ENCODE data around the gene CYSRT1. TPM values are rescaled to one million over a fixed set of nuclear protein-coding genes. Genes with fewer than 3 reads are reported as not detected.
"Not testable (repeated sequence)": the region's sequence is repeated elsewhere in the genome, so short reads cannot be mapped to it uniquely, and the experiment has no call there.

The CYSRT1 gene
- total RNA-seq, 1 donor from 2014 or later = 0.42 TPM

DNA sequence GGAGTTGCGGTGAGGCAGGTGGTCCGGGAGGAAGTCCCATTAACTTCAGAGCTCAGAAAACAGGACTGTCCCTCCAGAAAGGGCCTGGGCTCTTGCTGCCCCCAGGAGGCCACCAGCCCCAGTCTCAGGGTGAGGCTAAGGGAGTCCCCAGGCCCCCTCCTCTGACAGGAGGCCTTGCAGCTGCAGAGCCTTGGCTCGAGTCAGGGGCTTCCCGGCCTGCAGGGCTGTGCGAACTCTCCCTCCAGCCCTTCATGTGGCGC is 22.9 kb downstream of the CYSRT1 start:
- no peak for DNase-seq (ENCODE audit: low spot score)

DNA sequence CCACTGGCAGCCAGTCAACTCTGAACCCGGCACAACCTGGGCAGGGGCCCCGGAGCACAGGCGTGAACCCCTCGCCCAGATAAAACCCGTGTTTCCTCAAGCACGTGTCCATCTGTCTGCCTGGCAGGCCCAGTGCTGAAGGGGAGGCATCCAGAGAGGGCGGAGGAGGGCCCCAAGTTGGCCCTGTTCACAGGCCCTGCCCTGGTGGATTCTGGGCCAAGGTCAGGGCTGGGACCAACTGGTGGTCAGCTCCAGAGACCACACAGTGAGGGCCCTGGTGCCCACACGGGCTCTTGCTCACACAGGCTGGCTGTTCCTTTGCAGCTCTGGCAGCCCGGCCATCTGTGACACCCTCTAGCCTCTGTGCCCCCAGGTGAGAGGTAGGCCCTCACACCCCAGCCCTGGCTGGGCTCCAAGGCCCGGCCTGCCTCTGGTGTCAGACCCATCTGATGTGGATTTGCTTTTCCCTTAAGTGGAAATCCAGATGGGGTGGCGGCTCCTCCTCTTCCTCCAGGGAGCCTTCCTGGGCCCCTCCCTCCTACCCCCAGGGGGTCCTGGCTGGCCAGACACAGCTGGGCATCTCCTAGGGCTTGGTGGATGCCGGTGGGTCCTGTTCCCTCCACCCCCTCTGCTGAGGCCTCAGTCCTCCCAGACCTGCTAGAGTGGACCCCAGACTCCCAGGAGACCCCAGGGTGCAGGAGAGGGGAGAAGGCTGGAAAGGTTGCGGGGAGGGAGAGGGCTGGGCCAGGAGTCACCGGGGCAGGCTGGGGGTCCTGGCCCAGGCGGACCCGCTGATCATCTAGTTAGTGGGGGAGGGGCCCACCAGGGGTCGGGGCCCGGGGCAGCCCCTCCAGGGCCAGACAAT is 25.6 kb downstream of the CYSRT1 start:
- no peak for DNase-seq (ENCODE audit: low spot score)

DNA sequence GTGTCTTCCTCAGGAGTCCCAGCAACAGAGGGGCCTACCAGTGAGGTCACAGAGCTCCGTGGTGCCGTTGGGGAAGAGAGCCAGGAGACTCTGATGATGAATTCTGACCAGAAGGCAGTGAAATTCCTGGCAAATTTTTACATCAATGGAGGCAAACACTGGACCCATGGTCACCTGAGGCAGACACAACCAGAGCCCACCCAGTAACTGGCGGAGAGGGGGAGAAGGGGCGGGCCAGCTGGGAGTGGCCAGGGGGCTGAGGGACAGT is 26.2 kb downstream of the CYSRT1 start, which contains the start of gene STPG3:
STPG3 (plus strand) TSS at position 93 of the 268 bp plus-strand sequence; CDS start at position 94, 1 bp downstream.
- no peak for DNase-seq (ENCODE audit: low spot score)

DNA sequence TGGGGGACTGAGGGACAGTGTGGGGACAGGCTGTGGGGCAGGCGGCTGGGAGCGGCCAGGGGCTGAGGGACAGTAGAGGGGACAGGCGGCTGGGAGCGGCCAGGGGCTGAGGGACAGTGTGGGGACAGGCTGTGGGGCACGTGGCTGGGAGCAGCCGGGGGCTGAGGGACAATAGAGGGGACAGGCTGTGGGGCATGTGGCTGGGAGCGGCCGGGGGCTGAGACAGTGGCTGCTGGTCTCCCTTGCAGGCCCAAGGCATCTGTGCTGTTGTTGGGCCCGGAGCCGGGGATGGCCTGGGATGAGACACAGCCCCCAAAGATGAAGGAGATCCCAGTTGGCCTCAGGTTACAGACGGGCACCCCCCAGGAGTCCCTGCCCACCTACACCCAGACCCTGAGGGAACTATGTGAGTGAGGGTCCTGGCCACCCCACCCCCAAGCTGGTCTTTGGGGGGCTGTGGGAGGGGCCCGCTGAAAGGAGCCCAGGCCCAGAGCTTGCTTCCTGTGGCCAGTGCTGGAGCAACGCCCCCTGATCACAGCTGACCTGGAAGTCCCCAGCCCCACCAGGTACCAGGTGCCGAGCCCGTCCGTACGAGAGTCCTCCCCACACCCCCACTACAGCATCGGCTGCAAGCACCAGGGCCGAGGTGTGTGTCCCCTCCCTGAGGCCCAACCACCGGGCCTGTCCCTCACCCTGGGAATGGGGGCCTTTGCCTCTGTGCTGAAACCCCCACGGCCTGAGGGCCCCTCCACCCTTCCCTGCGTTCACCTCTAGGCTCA is 26.7 kb downstream of the CYSRT1 start:
- DNase-seq (ENCODE audit: low spot score) = no peak

DNA sequence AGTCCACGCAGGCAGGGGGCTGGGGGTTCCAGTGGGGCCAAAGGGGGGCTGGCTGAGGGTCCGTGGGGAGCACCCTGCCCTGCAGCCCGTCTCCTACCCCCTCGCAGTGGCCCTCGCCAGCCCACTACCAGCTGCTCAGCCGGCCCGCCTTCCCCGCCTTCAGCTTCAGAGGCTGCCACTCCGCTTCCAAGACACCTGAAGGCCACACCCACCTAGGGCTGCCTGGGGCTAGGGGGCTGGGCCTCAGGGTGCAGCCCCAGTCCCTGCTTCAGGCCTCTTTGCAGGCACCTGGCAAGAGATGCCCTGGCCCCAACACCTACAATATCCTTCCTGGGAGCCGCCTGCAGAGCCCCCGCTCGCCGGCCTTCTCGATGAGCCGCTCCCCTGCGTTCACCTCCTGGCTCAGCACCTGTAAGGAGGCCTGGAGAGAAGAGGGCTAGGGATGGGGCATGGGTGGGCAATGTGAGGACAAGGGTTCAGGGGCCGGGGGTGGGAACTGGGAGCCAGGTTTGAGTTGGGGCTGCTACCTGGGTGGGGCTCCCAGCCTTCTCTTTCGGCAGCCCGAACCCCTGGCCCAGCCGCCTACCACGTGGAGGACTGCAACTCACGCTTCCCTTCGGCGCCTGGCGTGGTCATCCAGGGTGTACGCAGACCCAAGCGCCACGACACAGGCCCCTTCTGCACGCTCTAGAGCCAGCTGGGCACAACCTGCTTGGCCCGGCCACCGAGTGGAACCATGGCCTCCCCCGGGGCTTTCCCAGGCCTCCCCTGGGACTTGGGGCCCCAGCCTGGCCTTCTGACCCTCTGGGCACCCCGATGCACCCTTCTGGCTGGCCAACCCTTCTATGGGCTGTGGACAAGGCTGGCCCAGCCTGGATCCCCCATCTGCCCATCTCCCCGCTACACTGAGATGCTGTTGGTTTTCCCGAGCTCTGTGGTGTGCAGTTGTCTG is 27.9 kb downstream of the CYSRT1 start:
- no peak for DNase-seq (ENCODE audit: low spot score)

DNA sequence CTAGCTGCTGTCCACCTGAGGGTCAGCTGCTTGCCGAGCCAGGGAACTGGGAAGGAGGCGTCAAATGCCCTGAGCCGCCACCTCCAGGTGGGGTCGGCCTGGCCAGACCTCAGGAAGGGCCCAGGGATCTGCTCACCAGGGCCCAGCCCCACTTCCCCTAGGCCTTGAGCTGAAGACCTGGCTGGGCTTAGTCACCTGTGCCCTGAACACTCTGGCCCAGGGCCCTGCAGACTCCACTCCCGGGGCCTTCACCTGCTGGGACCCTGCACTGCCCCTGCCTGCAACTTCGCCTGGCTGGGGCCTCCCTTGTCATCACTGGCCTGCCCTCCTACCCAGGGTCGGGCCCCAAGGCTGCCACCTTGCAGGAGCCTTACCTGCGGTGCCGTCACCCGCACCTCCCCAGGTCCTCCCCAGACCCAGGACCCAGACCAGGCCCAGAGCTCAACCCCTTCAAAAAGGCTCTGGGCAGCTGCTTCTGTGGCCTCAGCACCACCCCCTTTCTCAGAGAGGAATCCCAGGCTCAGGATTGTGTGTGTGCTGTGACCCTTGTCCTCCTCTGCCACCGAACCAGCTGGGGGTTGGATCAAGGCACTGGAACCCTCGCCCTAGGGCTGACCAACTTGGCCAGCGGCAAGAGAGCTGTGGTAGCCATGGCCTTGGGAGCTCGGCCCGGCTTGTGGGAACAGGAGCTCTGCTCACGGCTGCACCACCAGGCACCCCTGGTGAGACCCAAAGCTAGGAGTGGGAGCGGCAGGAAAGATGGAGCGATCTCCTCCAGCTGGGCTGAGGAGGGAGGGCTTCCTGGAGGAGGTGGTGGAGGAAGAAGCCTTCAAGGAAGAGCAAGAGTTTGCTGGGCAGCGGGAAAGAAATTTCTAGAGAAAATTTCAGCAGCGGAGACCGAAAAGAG is 29.0 kb downstream of the CYSRT1 start:
- DNase-seq (ENCODE audit: low spot score) = no peak

DNA sequence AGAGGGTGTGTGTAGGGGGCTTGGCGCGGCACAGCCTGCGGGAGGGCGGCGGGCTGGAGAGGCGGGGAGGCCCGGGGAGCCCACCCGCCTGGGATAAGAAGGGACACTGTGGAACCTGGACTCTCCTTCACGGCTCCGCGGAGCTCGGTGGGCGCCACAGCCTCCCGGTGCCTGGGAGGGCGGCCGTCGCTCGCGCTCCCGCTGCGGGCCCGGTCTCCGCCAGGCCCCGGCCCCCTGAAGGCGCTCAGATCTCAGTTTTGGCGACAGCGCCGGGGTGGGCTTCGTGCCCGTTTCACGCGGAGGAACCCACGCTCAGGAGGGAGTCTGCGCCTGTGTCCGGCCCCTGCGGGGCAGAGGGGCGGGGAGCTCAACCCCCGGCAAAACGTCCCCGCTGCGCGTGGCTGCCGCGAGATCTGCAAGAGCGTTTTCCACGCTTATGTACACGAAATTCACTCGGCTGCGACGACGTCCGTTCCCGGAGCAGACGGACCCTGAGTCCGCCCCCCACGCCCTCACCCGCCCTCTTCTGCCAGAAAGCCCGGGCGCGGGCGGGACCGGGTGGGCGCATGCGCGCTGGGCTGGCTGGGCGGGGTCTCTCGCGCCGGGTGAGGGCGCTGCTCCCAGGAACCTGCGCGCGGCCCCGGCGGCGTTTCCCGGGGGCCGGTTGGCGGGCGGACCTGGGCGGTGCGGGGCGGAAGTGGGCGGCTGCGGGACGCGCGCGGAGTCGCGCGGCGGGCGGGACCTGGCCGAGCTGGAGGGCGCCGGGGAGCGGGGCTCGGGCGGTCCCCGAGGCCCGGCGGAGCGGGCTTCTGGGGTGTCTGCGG is 29.9 kb downstream of the CYSRT1 start, which contains the start of gene NELFB:
NELFB (plus strand) TSS at position 704 of the 824 bp plus-strand sequence.
- DNase-seq (ENCODE audit: low spot score) = peak; percentile 98

DNA sequence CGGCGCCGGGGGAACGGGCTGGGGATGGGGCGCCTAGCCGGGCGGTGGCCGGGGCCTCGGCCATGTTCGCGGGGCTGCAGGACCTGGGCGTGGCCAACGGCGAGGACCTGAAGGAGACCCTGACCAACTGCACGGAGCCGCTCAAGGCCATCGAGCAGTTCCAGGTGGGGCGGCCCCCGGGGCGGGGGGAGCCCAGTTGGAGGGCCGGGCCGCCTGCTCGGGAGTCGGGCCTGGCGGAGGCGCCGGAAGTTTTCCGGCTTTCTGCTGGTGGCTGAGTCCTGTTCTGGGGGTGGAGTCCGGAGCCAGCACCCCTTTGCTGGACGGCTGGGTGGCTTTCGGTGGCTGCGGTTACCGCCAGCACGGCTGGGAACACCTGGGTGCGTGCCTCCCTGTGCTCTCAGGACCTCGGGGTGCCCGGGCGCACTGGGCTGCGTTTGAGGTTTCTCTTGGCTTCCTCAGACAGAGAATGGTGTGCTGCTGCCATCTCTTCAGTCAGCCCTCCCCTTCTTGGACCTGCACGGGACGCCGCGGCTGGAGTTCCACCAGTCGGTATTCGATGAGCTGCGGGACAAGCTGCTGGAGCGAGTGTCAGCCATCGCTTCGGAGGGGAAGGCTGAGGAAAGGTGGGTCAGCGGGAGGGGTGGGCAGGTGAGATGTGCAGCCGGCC is 30.6 kb downstream of the CYSRT1 start:
- DNase-seq (ENCODE audit: low spot score) = no peak

DNA sequence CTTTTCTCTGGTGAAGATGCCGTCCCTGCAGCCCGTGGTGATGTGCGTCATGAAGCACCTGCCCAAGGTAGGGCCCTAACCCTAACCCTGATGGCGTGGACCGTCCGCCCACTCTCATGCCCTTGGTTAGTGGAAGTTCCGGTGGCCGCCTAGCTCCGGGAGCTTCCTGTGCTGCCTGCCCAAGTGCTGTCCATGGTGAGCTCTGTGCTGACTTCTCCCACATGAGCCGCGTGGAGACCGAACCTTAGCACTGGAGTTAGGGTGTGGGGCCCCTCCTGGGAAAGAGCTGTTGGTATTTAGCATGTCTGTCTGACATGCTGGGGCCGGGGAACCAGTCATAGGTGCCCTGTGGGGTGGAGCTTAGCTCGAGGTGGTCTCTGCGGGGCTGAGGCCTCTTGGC is 31.4 kb downstream of the CYSRT1 start:
- DNase-seq (ENCODE audit: low spot score) = no peak

DNA sequence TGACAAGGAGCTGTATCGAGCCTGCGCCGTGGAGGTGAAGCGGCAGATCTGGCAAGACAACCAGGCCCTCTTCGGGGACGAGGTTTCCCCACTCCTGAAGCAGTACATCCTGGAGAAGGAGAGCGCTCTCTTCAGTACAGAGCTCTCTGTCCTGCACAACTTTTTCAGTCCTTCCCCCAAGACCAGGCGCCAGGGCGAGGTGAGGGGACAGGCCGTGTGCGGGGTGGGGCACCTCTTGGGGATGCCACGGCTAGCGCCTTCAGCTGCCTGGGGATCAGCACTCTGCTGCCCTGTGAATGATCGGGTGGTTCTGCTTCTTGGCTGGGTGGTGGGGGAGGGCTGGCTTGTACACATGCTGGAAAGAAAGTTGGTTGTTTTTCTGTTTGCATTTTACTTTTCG is 31.9 kb downstream of the CYSRT1 start:
- no peak for DNase-seq (ENCODE audit: low spot score)

DNA sequence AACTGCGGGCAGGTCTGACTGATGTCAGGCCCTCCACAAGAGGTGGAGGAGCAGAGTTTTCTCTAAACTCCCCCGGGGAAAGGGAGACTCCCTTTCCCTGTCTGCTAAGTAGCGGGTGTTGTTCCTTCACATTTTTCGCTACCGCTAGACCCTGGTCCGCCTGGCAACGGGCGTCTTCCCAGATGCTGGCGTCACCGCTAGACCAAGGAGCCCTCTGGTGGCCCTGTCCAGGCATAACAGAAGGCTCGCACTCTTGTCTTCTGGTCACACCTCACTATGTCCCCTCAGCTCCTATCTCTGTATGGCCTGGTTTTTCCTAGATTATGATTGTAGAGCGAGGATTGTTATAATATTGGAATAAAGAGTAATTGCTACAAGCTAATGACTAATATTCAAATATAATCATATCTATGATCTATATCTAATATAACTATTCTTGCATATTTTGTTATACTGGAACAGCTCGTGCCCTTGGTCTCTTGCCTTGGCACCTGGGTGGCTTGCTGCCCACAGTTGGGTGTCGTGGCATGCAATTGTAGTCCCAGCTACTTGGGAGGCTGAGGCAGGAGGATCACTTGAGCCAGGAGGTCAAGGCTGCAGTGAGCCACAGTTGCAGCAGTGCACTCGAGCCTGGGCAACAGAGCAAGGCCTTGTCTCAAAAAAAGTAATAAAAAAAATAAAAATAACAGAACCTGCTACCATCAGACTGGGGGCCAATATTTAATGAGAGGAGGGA is 37.4 kb downstream of the CYSRT1 start:
- not testable (repeated sequence) for DNase-seq (ENCODE audit: low spot score)

DNA sequence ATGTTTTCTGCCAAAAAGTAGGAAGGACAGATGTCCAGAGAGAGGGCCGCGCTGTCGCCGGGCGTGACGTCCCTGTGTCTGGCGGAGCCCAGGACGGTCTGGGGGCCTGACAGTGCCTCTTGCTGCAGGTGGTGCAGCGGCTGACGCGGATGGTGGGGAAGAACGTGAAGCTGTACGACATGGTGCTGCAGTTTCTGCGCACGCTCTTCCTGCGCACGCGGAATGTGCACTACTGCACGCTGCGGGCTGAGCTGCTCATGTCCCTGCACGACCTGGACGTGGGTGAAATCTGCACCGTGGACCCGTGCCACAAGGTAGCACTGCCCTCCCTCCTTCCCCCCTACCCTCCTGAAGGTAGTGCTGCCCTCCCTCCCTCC is 37.9 kb downstream of the CYSRT1 start:
- no peak for DNase-seq (ENCODE audit: low spot score)

DNA sequence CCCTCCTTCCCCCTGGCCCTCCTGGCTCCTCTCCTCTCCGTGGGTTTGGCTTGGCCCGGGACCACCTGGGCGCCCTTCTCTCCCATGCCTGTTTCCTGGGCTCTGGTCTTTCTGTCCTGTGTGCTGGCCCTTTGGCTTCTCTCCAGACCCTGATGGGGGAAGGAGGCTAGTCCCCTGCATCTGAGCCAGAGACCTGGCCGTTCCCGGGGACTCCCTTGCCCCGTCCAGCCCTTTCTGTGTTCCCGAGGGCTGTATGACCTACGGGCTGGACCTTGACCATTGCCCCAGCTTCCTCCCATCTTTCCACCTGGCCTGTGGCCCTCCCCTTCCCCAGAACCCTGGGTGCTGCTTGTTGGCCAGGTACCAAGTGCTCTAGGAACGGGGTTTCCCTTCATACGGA is 38.5 kb downstream of the CYSRT1 start:
- no peak for DNase-seq (ENCODE audit: low spot score)

DNA sequence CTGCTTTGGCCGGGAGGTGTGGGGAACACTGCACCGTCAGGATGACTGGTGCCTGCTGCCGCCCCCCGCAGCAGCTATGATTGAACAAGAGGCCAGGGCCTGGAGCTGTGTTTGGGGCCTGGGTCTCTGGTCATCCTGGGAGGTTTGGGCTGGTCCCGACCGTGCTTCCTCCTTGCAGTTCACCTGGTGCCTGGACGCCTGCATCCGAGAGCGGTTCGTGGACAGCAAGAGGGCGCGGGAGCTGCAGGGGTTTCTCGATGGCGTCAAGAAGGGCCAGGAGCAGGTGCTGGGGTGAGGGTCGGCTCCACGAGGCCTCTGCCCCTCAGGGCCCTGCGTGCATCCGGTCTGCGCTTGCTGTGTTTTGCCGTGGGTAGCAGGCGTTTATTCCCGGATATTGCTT is 39.1 kb downstream of the CYSRT1 start:
- no peak for DNase-seq (ENCODE audit: low spot score)

DNA sequence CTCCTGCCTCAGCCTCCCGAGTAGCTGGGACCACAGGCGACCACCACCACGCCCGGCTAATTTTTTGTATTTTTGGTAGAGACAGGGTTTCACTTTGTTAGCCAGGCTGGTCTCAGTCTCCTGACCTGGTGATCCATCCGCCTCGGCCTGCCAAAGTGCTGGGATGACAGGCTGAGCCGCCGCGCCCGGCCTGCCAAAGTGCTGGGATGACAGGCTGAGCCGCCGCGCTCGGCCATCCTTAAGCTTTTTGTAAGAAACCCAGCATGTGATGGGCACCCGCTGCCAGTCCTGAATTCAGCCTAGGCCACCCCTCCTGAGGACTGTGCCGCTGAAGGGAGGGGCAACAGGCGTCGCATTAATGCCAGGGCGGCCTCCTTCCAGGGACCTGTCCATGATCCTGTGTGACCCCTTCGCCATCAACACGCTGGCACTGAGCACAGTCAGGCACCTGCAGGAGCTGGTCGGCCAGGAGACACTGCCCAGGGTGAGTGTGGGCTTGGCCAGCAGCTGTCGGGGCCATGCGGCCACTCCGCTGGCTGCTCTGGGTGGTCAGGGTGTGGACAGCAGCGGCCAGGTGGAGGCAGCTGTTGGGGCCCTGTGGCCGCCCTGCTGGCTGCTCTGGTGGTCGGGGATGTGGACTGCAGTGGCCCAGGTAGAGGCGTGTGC is 40.7 kb downstream of the CYSRT1 start:
- peak; percentile 85 for DNase-seq (ENCODE audit: low spot score)

DNA sequence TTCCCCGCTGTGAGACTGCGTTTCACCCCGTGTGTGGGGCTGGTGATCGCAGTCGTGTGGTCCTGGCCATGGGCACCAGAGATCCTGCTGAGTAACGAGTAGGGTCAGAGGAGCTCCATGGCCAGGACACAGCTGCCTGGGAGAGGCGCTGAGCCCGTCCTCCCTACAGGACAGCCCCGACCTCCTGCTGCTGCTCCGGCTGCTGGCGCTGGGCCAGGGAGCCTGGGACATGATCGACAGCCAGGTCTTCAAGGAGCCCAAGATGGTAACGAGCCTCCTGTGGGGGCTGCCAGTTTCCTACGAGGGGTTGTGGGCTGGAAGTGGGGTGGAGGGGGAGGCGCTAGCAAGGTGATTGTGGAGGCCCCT is 41.2 kb downstream of the CYSRT1 start:
- no peak for DNase-seq (ENCODE audit: low spot score)

DNA sequence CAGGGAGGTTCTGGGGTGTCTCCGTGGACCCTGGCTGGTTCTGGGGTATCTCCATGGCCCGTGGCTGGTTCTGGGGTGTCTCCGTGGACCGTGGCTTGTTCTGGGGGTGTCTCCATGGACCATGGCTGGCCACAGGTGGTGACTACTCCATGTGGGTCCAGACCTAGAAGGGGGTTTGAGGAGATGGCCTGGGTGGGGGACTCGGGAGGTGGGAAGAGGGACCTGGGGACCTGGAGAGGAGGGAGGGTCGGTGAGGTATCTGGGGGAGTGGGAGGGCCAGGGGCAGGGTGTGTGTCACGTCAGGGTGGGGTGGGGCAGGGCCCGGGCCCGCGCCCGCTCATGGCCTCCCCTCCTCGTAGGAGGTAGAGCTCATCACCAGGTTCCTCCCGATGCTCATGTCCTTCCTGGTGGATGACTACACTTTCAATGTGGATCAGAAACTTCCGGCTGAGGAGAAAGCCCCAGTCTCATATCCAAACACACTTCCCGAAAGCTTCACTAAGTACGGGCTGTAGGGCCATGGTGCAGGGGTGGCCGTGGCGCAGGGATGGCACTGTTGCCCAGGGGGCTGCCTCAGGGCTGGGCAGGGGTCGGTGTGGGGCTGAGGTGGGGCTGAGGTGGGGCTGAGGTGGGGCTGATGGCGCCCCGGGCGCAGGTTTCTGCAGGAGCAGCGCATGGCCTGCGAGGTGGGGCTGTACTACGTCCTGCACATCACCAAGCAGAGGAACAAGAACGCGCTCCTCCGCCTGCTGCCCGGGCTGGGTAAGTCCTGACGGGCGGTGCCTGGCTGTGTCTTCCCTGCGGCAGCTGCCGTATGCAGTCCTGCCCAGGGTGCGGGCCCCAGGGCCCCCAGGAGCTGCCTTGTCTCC is 41.8 kb downstream of the CYSRT1 start:
- DNase-seq (ENCODE audit: low spot score) = no peak
